Measurements from ENCODE around the gene SEMA7A. TPM values are rescaled to one million over a fixed set of nuclear protein-coding genes. Genes with fewer than 3 reads are reported as not detected.

Gene SEMA7A
- total RNA-seq, 1 experiment from 2014 or later: 38.1 TPM

GRCh38 chr15:74389241-74390048, 44.3 kb downstream of the SEMA7A start:
- Mint-ChIP-seq H3K4me3 (ENCODE audit: unreplicated experiment) (peak overlapping the region; percentile 52), H3K9me3 (ENCODE audit: unreplicated experiment) (no peaks in the 10 kb centered on the region), H3K27ac (ENCODE audit: unreplicated experiment) (peak overlapping the region; percentile 88), H3K4me1 (ENCODE audit: low read depth, unreplicated experiment) (peaks cover 46% of the 10 kb centered on the region), H3K27me3 (ENCODE audit: insufficient read depth, unreplicated experiment) (no peaks in the 10 kb centered on the region), H3K36me3 (ENCODE audit: insufficient read depth, unreplicated experiment) (peaks cover 14% of the 10 kb centered on the region)
- Histone ChIP-seq H3K4me3 (ENCODE audit: low read depth, low read length) (no peak overlapping the region), H3K27me3 (replicated peaks; ENCODE audit: control insufficient read depth, insufficient read depth, low read length) (no peaks in the 10 kb centered on the region), H3K4me1 (peaks cover 73% of the 10 kb centered on the region), H3K9me3 (no peaks in the 10 kb centered on the region), H3K36me3 (ENCODE audit: control insufficient read depth, insufficient read depth, low read length) (no peaks in the 10 kb centered on the region)
- CTCF ChIA-PET: interaction anchor here (0.8 to 2.3 kb wide), 4 partner anchors 14 to 93 kb away, joined by 3 to 7 read pairs (median 4); no protein-coding TSS in a partner anchor
- BruUV-seq (replicated peaks): TSS peak; percentile 57
- intact Hi-C loops (cut with micrococcal nuclease; ENCODE audit: unreplicated experiment): loop anchor here (1.0 to 2.0 kb wide), 2 partner anchors 8 to 71 kb away; partner anchors contain the start of gene UBL7
- TF ChIP-seq CTCF (IDR thresholded peaks at IDR 0.05; ENCODE audit: insufficient read depth in 1 of 2, low read depth in 1 of 2, low read length in 1 of 2, severe bottlenecking in 1 of 2, unreplicated experiment in 1 of 2): no peak
- POLR2A ChIA-PET: interaction anchor here (0.5 to 1.2 kb wide), 3 partner anchors 10 to 481 kb away, joined by 3 read pairs; no protein-coding TSS in a partner anchor
- DNase-seq: peak; percentile 82 to 92

- peak overlapping the region; percentile 52 for H3K4me3 Mint-ChIP-seq (ENCODE audit: unreplicated experiment)
- no peaks in the 10 kb centered on the region for H3K9me3 ChIP-seq
- H3K27me3 ChIP-seq (replicated peaks; ENCODE audit: control insufficient read depth, insufficient read depth, low read length): no peaks in the 10 kb centered on the region
- H3K4me1 Mint-ChIP-seq (ENCODE audit: low read depth, unreplicated experiment): peaks cover 36% of the 10 kb centered on the region
- no peaks in the 10 kb centered on the region for H3K27me3 Mint-ChIP-seq (ENCODE audit: insufficient read depth, unreplicated experiment)
- no peaks in the 10 kb centered on the region for H3K9me3 Mint-ChIP-seq (ENCODE audit: unreplicated experiment)
- H3K27ac Mint-ChIP-seq (ENCODE audit: unreplicated experiment): peak overlapping the region; percentile 88
- no peaks in the 10 kb centered on the region for H3K36me3 ChIP-seq (ENCODE audit: control insufficient read depth, insufficient read depth, low read length)
- intact Hi-C loops (cut with micrococcal nuclease; ENCODE audit: unreplicated experiment): loop anchor here (2.0 kb wide), 1 partner anchor 72 kb away; the partner anchor contains the start of gene UBL7
- H3K36me3 Mint-ChIP-seq (ENCODE audit: insufficient read depth, unreplicated experiment): peaks cover 14% of the 10 kb centered on the region
- CTCF ChIA-PET: interaction anchor here (0.8 to 2.3 kb wide), 4 partner anchors 13 to 94 kb away, joined by 3 to 7 read pairs (median 4); no protein-coding TSS in a partner anchor
- POLR2A ChIA-PET: interaction anchor here (0.5 to 1.2 kb wide), 2 partner anchors 152 to 482 kb away, joined by 3 read pairs; no protein-coding TSS in a partner anchor
- peaks cover 77% of the 10 kb centered on the region for H3K4me1 ChIP-seq
- no peak for TF ChIP-seq CTCF (IDR thresholded peaks at IDR 0.05; ENCODE audit: insufficient read depth in 1 of 2, low read depth in 1 of 2, low read length in 1 of 2, severe bottlenecking in 1 of 2, unreplicated experiment in 1 of 2)
- no TSS peak for BruUV-seq (replicated peaks)
- no peak for DNase-seq
- H3K4me3 ChIP-seq (ENCODE audit: low read depth, low read length): no peak overlapping the region
These were observed 45.3 kb downstream of the SEMA7A start for GRCh38 chr15:74388363-74388951.

Measured in Caco-2 (cell line).